GM12878 (cell line): ENCODE data around the gene KLHL35. TPM values are rescaled to one million over a fixed set of nuclear protein-coding genes. Genes with fewer than 3 reads are reported as not detected.

ENCODE experiments used
- ATAC-seq: fragments of 200-7000 bp; cut with Tn5 transposase; 3 replicates; pipeline ENCODE4 v1.9.1; 2020; ENCODE audit warnings: mild to moderate bottlenecking, moderate library complexity
- BruUV-seq: library from RNA; stranded (reverse); fragments of 400-500 nt; replicated peaks from 2 replicates; lab custom pipeline; 2021; lab: Mats Ljungman, UMichigan
- CTCF ChIA-PET: fragments of 300-600 bp; sonication (Branson Sonifier 250); formaldehyde crosslinking; extraction: SDS; loops from one replicate; lab custom pipeline; 2021; ENCODE audit warnings: inconsistent platforms; lab: Yijun Ruan, JAX
- POLR2A ChIA-PET: fragments of 350-600 bp; formaldehyde crosslinking; extraction: SDS; loops from one replicate; lab custom pipeline; 2021; ENCODE audit warnings: inconsistent platforms; lab: Charles Lee
- RAD21 ChIA-PET: fragments of 300-600 bp; sonication (Branson Sonifier 250); formaldehyde crosslinking; loops from one replicate; lab custom pipeline; 2023; ENCODE audit warnings: antibody characterized with exemption; ENCODE audit not compliant: unreplicated experiment; lab: Charles Lee
- SMC1A ChIA-PET: fragments of 300-600 bp; sonication (Branson Sonifier 250); formaldehyde crosslinking; loops from one replicate; lab custom pipeline; 2023; ENCODE audit not compliant: unreplicated experiment, uncharacterized antibody; lab: Charles Lee
- DNase-seq: peaks from one replicate; pipeline ENCODE4 v3.0.0-alpha.2; 2011; ENCODE audit warnings: low read depth, low spot score
- FAIRE-seq: peaks from 3 replicates; lab custom pipeline; 2011; peaks lifted over from hg19 to GRCh38; lab: Jason Lieb, UNC
- H2AFZ ChIP-seq: 2 replicates; pipeline ENCODE4 v1.6.0; 2011; ENCODE audit warnings: low read depth, low read length, control low read depth; ENCODE audit not compliant: control insufficient read depth
- H3K27ac ChIP-seq: 2 replicates; pipeline ENCODE4 v1.5.1; 2011; ENCODE audit warnings: control low read depth; ENCODE audit not compliant: control insufficient read depth, insufficient read depth
- H3K27me3 ChIP-seq, 2 experiments: replicated peaks in 1 of 2; 2 replicates each; pipeline versions ENCODE4 v1.6.0 to v1.6.1; 2011; ENCODE audit warnings: low read length in 1 of 2; ENCODE audit not compliant: control insufficient read depth in 2 of 2, insufficient read depth in 2 of 2
- H3K36me3 ChIP-seq, 2 experiments: 2 replicates each; pipeline ENCODE4 v1.5.1; 2011; ENCODE audit warnings: low read length in 1 of 2; ENCODE audit not compliant: control insufficient read depth in 2 of 2, insufficient read depth in 2 of 2
- H3K4me1 ChIP-seq: 2 replicates; pipeline ENCODE4 v1.6.1; 2011; ENCODE audit warnings: mild to moderate bottlenecking, low read length, moderate library complexity, mixed read lengths; ENCODE audit not compliant: control insufficient read depth, insufficient read depth
- H3K4me2 ChIP-seq: 2 replicates; pipeline ENCODE4 v1.6.0; 2011; ENCODE audit warnings: control low read depth; ENCODE audit not compliant: control insufficient read depth, insufficient read depth
- H3K4me3 ChIP-seq: fragments of 200-600 bp; sonication (generic); 2 replicates; pipeline ENCODE4 v1.5.1; 2016
- H3K79me2 ChIP-seq: 2 replicates; pipeline ENCODE4 v1.6.0; 2011; ENCODE audit warnings: low read length; ENCODE audit not compliant: control insufficient read depth, insufficient read depth
- H3K9ac ChIP-seq: 2 replicates; pipeline ENCODE4 v1.8.0; 2011; ENCODE audit warnings: low read length, control low read depth, mixed read lengths; ENCODE audit not compliant: control insufficient read depth, insufficient read depth
- H3K9me3 ChIP-seq: replicated peaks from 3 replicates; pipeline ENCODE4 v1.5.1; 2011; ENCODE audit warnings: mild to moderate bottlenecking, low read length; ENCODE audit not compliant: control insufficient read depth, insufficient read depth
- H4K20me1 ChIP-seq: 2 replicates; pipeline ENCODE4 v1.6.0; 2011; ENCODE audit not compliant: control insufficient read depth, insufficient read depth
- CEBPB ChIP-seq, 2 experiments: fragments of 150-350 bp in 1 of 2; IDR thresholded peaks; 2 replicates each; pipeline ENCODE4 v1.6.1; 2012 to 2014; ENCODE audit warnings: low read depth in 2 of 2, low read length in 2 of 2, borderline replicate concordance in 1 of 2, inconsistent platforms in 1 of 2
- IKZF1 ChIP-seq: fragments of 450-650 bp; conservative IDR thresholded peaks from 2 replicates; pipeline ENCODE4 v1.6.1; 2017; ENCODE audit warnings: antibody characterized with exemption, mild to moderate bottlenecking
- MLLT1 ChIP-seq: fragments of 450-650 bp; IDR thresholded peaks from 2 replicates; pipeline ENCODE4 v1.6.1; 2016; ENCODE audit warnings: mild to moderate bottlenecking
- MYC ChIP-seq: IDR thresholded peaks from 2 replicates; pipeline ENCODE4 v1.6.1; 2011; ENCODE audit warnings: mild to moderate bottlenecking, low read length, moderate library complexity, inconsistent platforms; ENCODE audit not compliant: insufficient read depth, insufficient replicate concordance, insufficient read length, severe bottlenecking
- PAX8 ChIP-seq: fragments of 450-650 bp; IDR thresholded peaks from 2 replicates; pipeline ENCODE4 v1.6.1; 2017; ENCODE audit warnings: mild to moderate bottlenecking, moderate library complexity
- RB1 ChIP-seq: fragments of 450-650 bp; formaldehyde crosslinking; IDR thresholded peaks from 2 replicates; pipeline ENCODE4 v1.6.1; 2017; ENCODE audit warnings: mild to moderate bottlenecking, borderline replicate concordance
- RELB ChIP-seq: fragments of 450-650 bp; IDR thresholded peaks from 2 replicates; pipeline ENCODE4 v1.6.1; 2017; ENCODE audit warnings: low read depth, mild to moderate bottlenecking, moderate library complexity
- RUNX3 ChIP-seq: IDR thresholded peaks from 2 replicates; pipeline ENCODE4 v1.6.1; 2012; ENCODE audit warnings: low read length, inconsistent platforms
- SIX5 ChIP-seq: IDR thresholded peaks from 2 replicates; pipeline ENCODE4 v1.6.1; 2011; ENCODE audit warnings: mild to moderate bottlenecking, low read depth, low read length, moderate library complexity; ENCODE audit not compliant: severe bottlenecking
- ZBTB33 ChIP-seq: fragments of 450-650 bp; IDR thresholded peaks from 2 replicates; pipeline ENCODE4 v1.6.1; 2017; ENCODE audit warnings: mild to moderate bottlenecking
- WGBS: methylation state at CpG from one replicate; pipeline ENCODE4 v1.1.6; 2016; ENCODE audit warnings: low lambda C conversion rate; ENCODE audit not compliant: insufficient replicate concordance, insufficient coverage; ENCODE audit errors: missing lambda C conversion rate; 5-methylcytosine and 5-hydroxymethylcytosine counted together
- in situ Hi-C: fragments of 300-500 bp; cut with MboI; formaldehyde crosslinking; loops from 9 replicates; pipeline ENCODE4 v1.14.3; 2018; ENCODE audit warnings: mixed read lengths
- intact Hi-C: fragments of 100-400 bp; cut with micrococcal nuclease; formaldehyde crosslinking; loops from one replicate; pipeline ENCODE4 v1.14.2; 2022; ENCODE audit not compliant: unreplicated experiment
- polyA plus RNA-seq, 11 experiments: library from polyadenylated mRNA; depleted of rRNA in 4 of 11; unstranded in 6 of 11; stranded (reverse) in 5 of 11; fragments of >200 nt; fragmentation: Nextera tagmentation in 4 of 11; fragmentation: Illumina TruSeq in 1 of 11; extraction: Ambion mirVana in 4 of 11; extraction: Trizol in 1 of 11; gene quantifications; 1 replicate in 1 of 11; 2 replicates in 10 of 11; pipeline versions ENCODE4 v1.2.1 to v1.2.3, GENCODE V29; 2011 to 2016; ENCODE audit warnings: inconsistent platforms in 2 of 11, missing spikeins in 2 of 11, low read depth in 1 of 11
- total RNA-seq, 4 experiments: library from RNA; depleted of rRNA in 3 of 4; stranded (reverse); fragments of >200 nt in 3 of 4; fragmentation: Illumina TruSeq in 1 of 4; extraction: Trizol in 1 of 4; gene quantifications; 2 replicates each; pipeline versions ENCODE4 v1.2.1 to v1.2.3, GENCODE V29; 2013 to 2021

Gene KLHL35
- total and polyA plus RNA-seq, 10 of the 15 experiments (the other 5 are each of a cell fraction or from before 2014, with no cell fraction given), result 0.04 to 0.34 (median 0.13) TPM; not detected in 1

GRCh38 chr11:75433443-75433842 is 440 bp upstream of the KLHL35 start:
- intact Hi-C loops (no loop called here), in situ Hi-C loops (no loop called here)
- WGBS, result 29% methylated on average over 6 of the region's 6 CpGs
- H3K4me1 ChIP-seq, result no peaks in the 10 kb centered on the region
- CTCF ChIA-PET, result interaction anchor here (1.0 kb wide), 1 partner anchor 98 kb away, joined by 5 read pairs; no protein-coding TSS in a partner anchor
- RAD21 ChIA-PET, result interaction anchor here (1.2 kb wide), 1 partner anchor 154 kb away, joined by 3 read pairs; no protein-coding TSS in a partner anchor
- POLR2A ChIA-PET, result interaction anchor here (0.6 kb wide), 1 partner anchor 75 kb away, joined by 6 read pairs; no protein-coding TSS in a partner anchor
- FAIRE-seq (no peak), ATAC-seq (no peak), DNase-seq (no peak)
- TF ChIP-seq RUNX3 (no peak), CEBPB (IDR thresholded peaks at IDR 0.05; ENCODE audit: borderline replicate concordance in 1 of 2, low read depth in 2 of 2, low read length in 2 of 2) (no peak), IKZF1 (no peak), RELB (no peak), PAX8 (no peak), RB1 (no peak), SIX5 (no peak), MLLT1 (no peak), ZBTB33 (no peak), MYC (no peak)
- SMC1A ChIA-PET, result no interaction called here
- no peak overlapping the region for H3K4me3 ChIP-seq
- H3K9me3 ChIP-seq, result peaks cover 2% of the 10 kb centered on the region; the same call in 1 of the 3 replicates
- peaks cover 4 to 14% of the 10 kb centered on the region in 2 experiments for H3K27me3 ChIP-seq
- H3K9ac ChIP-seq, result no peak overlapping the region
- H3K4me2 ChIP-seq, result no peak overlapping the region
- no peak overlapping the region for H2AFZ ChIP-seq
- H3K27ac ChIP-seq, result no peak overlapping the region
- no peaks in the 10 kb centered on the region for H3K79me2 ChIP-seq
- no peaks in the 10 kb centered on the region; the same call in 1 of the 2 replicates for H4K20me1 ChIP-seq
- no TSS peak for BruUV-seq
- H3K36me3 ChIP-seq, result no peaks in the 10 kb centered on the region
